IMR-90 (cell line): Measurements from ENCODE around the gene ONECUT2. TPM values are rescaled to one million over a fixed set of nuclear protein-coding genes. Genes with fewer than 3 reads are reported as not detected.

Source experiments
- ATAC-seq: fragments of 200-7000 bp; cut with Tn5 transposase; 2 replicates; pipeline ENCODE4 v1.9.1; 2020; ENCODE audit warnings: low read depth, mild to moderate bottlenecking, moderate library complexity
- BruUV-seq: library from RNA; stranded (reverse); fragments of 400-500 nt; replicated peaks from 2 replicates; lab custom pipeline; 2021; lab: Mats Ljungman, UMichigan
- CTCF ChIA-PET: fragments of 300-600 bp; formaldehyde crosslinking; extraction: SDS; loops from one replicate; lab custom pipeline; 2021; ENCODE audit warnings: antibody characterized with exemption; lab: Yijun Ruan, JAX
- POLR2A ChIA-PET: fragments of 300-600 bp; sonication (Branson Sonifier 250); formaldehyde crosslinking; loops from one replicate; lab custom pipeline; 2022; ENCODE audit warnings: antibody characterized with exemption; ENCODE audit not compliant: unreplicated experiment; lab: Charles Lee
- DNase-seq: peaks from one replicate; pipeline ENCODE4 v3.0.0; 2013
- H2AFZ ChIP-seq: replicated peaks from 2 replicates; pipeline ENCODE3; 2013; ENCODE audit warnings: low read length, mild to moderate bottlenecking; ENCODE audit not compliant: poor library complexity
- H2AK5ac ChIP-seq: 2 replicates; pipeline ENCODE4 v1.6.1; 2013; ENCODE audit warnings: low read depth, low read length, inconsistent platforms
- H2AK9ac ChIP-seq: replicated peaks from 2 replicates; pipeline ENCODE3; 2013; ENCODE audit warnings: mild to moderate bottlenecking, low read depth, low read length, moderate library complexity; ENCODE audit not compliant: poor library complexity
- H2BK120ac ChIP-seq: 2 replicates; pipeline ENCODE4 v1.6.1; 2013; ENCODE audit warnings: low read depth, low read length, inconsistent platforms
- H2BK15ac ChIP-seq: 3 replicates; pipeline ENCODE4 v1.6.1; 2013; ENCODE audit warnings: low read depth, low read length, inconsistent platforms
- H2BK20ac ChIP-seq: 2 replicates; pipeline ENCODE4 v1.6.1; 2013; ENCODE audit warnings: low read depth, mild to moderate bottlenecking, inconsistent platforms, low read length, moderate library complexity
- H2BK5ac ChIP-seq: 2 replicates; pipeline ENCODE4 v1.6.1; 2013; ENCODE audit warnings: mild to moderate bottlenecking, low read depth, low read length, inconsistent platforms; ENCODE audit not compliant: poor library complexity, severe bottlenecking
- H3K14ac ChIP-seq: replicated peaks from 2 replicates; pipeline ENCODE4 v1.6.1; 2013; ENCODE audit warnings: low read depth, low read length, inconsistent platforms
- H3K18ac ChIP-seq: 2 replicates; pipeline ENCODE4 v1.6.1; 2013; ENCODE audit warnings: low read depth, low read length, control low read depth
- H3K23ac ChIP-seq: 2 replicates; pipeline ENCODE4 v1.6.1; 2013; ENCODE audit warnings: low read depth, low read length, inconsistent platforms
- H3K27ac ChIP-seq: 2 replicates; pipeline ENCODE4 v1.5.1; 2013; ENCODE audit warnings: mild to moderate bottlenecking, control low read depth, low read length; ENCODE audit not compliant: insufficient read depth
- H3K27me3 ChIP-seq: 2 replicates; pipeline ENCODE4 v1.6.1; 2013; ENCODE audit warnings: low read length; ENCODE audit not compliant: control insufficient read depth, insufficient read depth
- H3K36me3 ChIP-seq: 2 replicates; pipeline ENCODE4 v1.6.1; 2013; ENCODE audit warnings: low read length, mixed read lengths; ENCODE audit not compliant: control insufficient read depth, insufficient read depth
- H3K4ac ChIP-seq: 2 replicates; pipeline ENCODE4 v1.6.1; 2013; ENCODE audit warnings: low read depth, low read length, inconsistent platforms
- H3K4me1 ChIP-seq: 2 replicates; pipeline ENCODE4 v1.6.1; 2013; ENCODE audit warnings: low read length, mixed read lengths; ENCODE audit not compliant: control insufficient read depth, insufficient read depth
- H3K4me2 ChIP-seq: 2 replicates; pipeline ENCODE4 v1.6.1; 2013; ENCODE audit warnings: low read depth, mild to moderate bottlenecking, control low read depth, low read length, moderate library complexity
- H3K4me3 ChIP-seq: 2 replicates; pipeline ENCODE4 v1.5.1; 2013; ENCODE audit warnings: low read depth, mild to moderate bottlenecking, control low read depth, low read length, moderate library complexity; ENCODE audit not compliant: insufficient read depth
- H3K56ac ChIP-seq: 2 replicates; pipeline ENCODE4 v1.6.1; 2013; ENCODE audit warnings: low read length, inconsistent platforms; ENCODE audit not compliant: insufficient read depth; ENCODE audit errors: extremely low read depth
- H3K79me1 ChIP-seq, 2 experiments: 2 replicates each; pipeline ENCODE4 v1.6.1; 2013; ENCODE audit warnings: low read length in 2 of 2, inconsistent platforms in 1 of 2, low read depth in 1 of 2
- H3K9ac ChIP-seq: 2 replicates; pipeline ENCODE4 v1.6.1; 2013; ENCODE audit warnings: low read depth, low read length, control low read depth
- H3K9me1 ChIP-seq: 2 replicates; pipeline ENCODE4 v1.6.1; 2013; ENCODE audit warnings: low read length, inconsistent platforms; ENCODE audit not compliant: insufficient read depth
- H3K9me3 ChIP-seq: 2 replicates; pipeline ENCODE4 v1.6.1; 2013; ENCODE audit warnings: low read length; ENCODE audit not compliant: control insufficient read depth, insufficient read depth
- H4K20me1 ChIP-seq: 2 replicates; pipeline ENCODE4 v1.6.1; 2013; ENCODE audit warnings: low read length, inconsistent platforms; ENCODE audit not compliant: insufficient read depth
- H4K5ac ChIP-seq: 2 replicates; pipeline ENCODE4 v1.6.1; 2013; ENCODE audit warnings: mild to moderate bottlenecking, low read depth, low read length, control low read depth
- H4K8ac ChIP-seq, 2 experiments: 2 replicates each; pipeline ENCODE4 v1.6.1; 2013; ENCODE audit warnings: low read depth in 2 of 2, low read length in 2 of 2, control low read depth in 1 of 2, inconsistent platforms in 1 of 2
- H4K91ac ChIP-seq: 2 replicates; pipeline ENCODE4 v1.6.1; 2013; ENCODE audit warnings: low read depth, low read length, inconsistent platforms; ENCODE audit not compliant: insufficient read depth
- CEBPB ChIP-seq: IDR thresholded peaks from 2 replicates; pipeline ENCODE4 v1.6.1; 2012; ENCODE audit warnings: low read depth, low read length, improper control_type of control experiment
- CHD1 ChIP-seq: IDR thresholded peaks from 2 replicates; pipeline ENCODE4 v1.6.1; 2012; ENCODE audit warnings: low read depth, low read length, improper control_type of control experiment
- CTCF ChIP-seq: conservative IDR thresholded peaks from 2 replicates; pipeline ENCODE4 v1.5.1; 2012; ENCODE audit warnings: mild to moderate bottlenecking, low read depth, low read length, improper control_type of control experiment
- MAZ ChIP-seq: IDR thresholded peaks from 2 replicates; pipeline ENCODE4 v1.6.1; 2012; ENCODE audit warnings: low read depth, mild to moderate bottlenecking, low read length, improper control_type of control experiment, moderate library complexity, borderline replicate concordance
- MXI1 ChIP-seq: IDR thresholded peaks from 2 replicates; pipeline ENCODE4 v1.6.1; 2012; ENCODE audit warnings: low read depth, mild to moderate bottlenecking, low read length, moderate library complexity, borderline replicate concordance
- NFE2L2 ChIP-seq: fragments of 150-350 bp; IDR thresholded peaks from 2 replicates; pipeline ENCODE4 v1.6.1; 2016; ENCODE audit warnings: low read depth, mild to moderate bottlenecking, low read length
- POLR2A ChIP-seq: IDR thresholded peaks from 2 replicates; pipeline ENCODE4 v1.6.1; 2012; ENCODE audit warnings: mild to moderate bottlenecking, low read depth, low read length
- RAD21 ChIP-seq: IDR thresholded peaks from 2 replicates; pipeline ENCODE4 v1.6.1; 2012; ENCODE audit warnings: low read length, improper control_type of control experiment
- RFX5 ChIP-seq: IDR thresholded peaks from 2 replicates; pipeline ENCODE4 v1.8.0; 2012; ENCODE audit warnings: low read depth, mild to moderate bottlenecking, low read length, moderate library complexity
- WGBS, 2 experiments: methylation state at CpG; one replicate each; pipeline versions ENCODE4 v1.1.5 to v1.1.7; 2013; ENCODE audit warnings: missing lambda C conversion rate in 2 of 2; ENCODE audit not compliant: insufficient read length in 1 of 2; ENCODE audit errors: extremely low coverage in 2 of 2; 5-methylcytosine and 5-hydroxymethylcytosine counted together
- dilution Hi-C: fragments of 300-500 bp; cut with HindIII; formaldehyde crosslinking; loops from one replicate; pipeline ENCODE4 v1.14.3; 2018; ENCODE audit warnings: low sequenced_read_pairs; ENCODE audit not compliant: unreplicated experiment
- in situ Hi-C: fragments of 300-500 bp; cut with MboI; formaldehyde crosslinking; loops from 3 replicates; pipeline ENCODE4 v1.14.3; 2019; ENCODE audit warnings: low sequenced_read_pairs, inconsistent platforms, mixed read lengths
- intact Hi-C: fragments of 100-400 bp; cut with micrococcal nuclease; formaldehyde crosslinking; loops from 2 replicates; pipeline ENCODE4 v1.10.0; 2022
- polyA plus RNA-seq, 3 experiments: library from polyadenylated mRNA; depleted of rRNA; stranded (reverse); fragments of >200 nt; gene quantifications; 2 replicates each; pipeline ENCODE4 v1.2.3, GENCODE V29; 2012; ENCODE audit warnings: low replicate concordance in 1 of 3
- total RNA-seq: library from RNA; depleted of rRNA; stranded (reverse); fragments of >200 nt; gene quantifications from 2 replicates; pipeline ENCODE4 v1.2.3, GENCODE V29; 2012

ONECUT2 gene
- total and polyA plus RNA-seq, 2 of the 4 experiments (the other 2 are of a cell fraction): under 0.01 to 0.02 TPM

- ATAC-seq (no peak; the same call in 1 of the 2 replicates), DNase-seq (peak; percentile 24)
- H2BK120ac ChIP-seq: no peak overlapping the region
- no peaks in the 10 kb centered on the region for H3K4me1 ChIP-seq
- no TSS peak for BruUV-seq
- no peak overlapping the region for H3K4me3 ChIP-seq
- H3K9ac ChIP-seq: no peak overlapping the region
- H4K8ac ChIP-seq: no peak overlapping the region
- no peaks in the 10 kb centered on the region for H3K79me1 ChIP-seq
- no peak overlapping the region for H3K56ac ChIP-seq
- H2AK9ac ChIP-seq: no peak overlapping the region
- intact Hi-C loops: no loop called here
- ChIA-PET CTCF (interaction anchor here (0.6 kb wide), 1 partner anchor 696 kb away, joined by 3 read pairs; no protein-coding TSS in a partner anchor), POLR2A (no interaction called here)
- H4K91ac ChIP-seq: no peak overlapping the region
- no peaks in the 10 kb centered on the region; the same call in 1 of the 2 replicates for H3K27me3 ChIP-seq
- H3K4me2 ChIP-seq: no peak overlapping the region
- no peak overlapping the region for H3K23ac ChIP-seq
- in situ Hi-C loops: no loop called here
- no peak overlapping the region for H3K4ac ChIP-seq
- H2AFZ ChIP-seq: no peak overlapping the region
- H2AK5ac ChIP-seq: no peak overlapping the region
- H2BK5ac ChIP-seq: no peak overlapping the region
- no peak overlapping the region for H4K5ac ChIP-seq
- no peak overlapping the region for H2BK15ac ChIP-seq
- H2BK20ac ChIP-seq: no peak overlapping the region
- no peak overlapping the region for H3K27ac ChIP-seq
- no peak overlapping the region for H3K14ac ChIP-seq
- no CpG with 5 or more reads among the region's 7 CpGs for WGBS, 2 experiments
- no peaks in the 10 kb centered on the region for H3K36me3 ChIP-seq
- no peak for TF ChIP-seq MAZ
- TF ChIP-seq CEBPB: no peak
- TF ChIP-seq MXI1: no peak
- no peak for TF ChIP-seq RAD21
- no peak for TF ChIP-seq POLR2A
- no peak for TF ChIP-seq NFE2L2
- no peak for TF ChIP-seq RFX5
- no peak for TF ChIP-seq CTCF
- TF ChIP-seq CHD1: no peak
- no peaks in the 10 kb centered on the region for H3K9me1 ChIP-seq
- no peak overlapping the region for H3K18ac ChIP-seq
- H4K20me1 ChIP-seq: no peaks in the 10 kb centered on the region
- dilution Hi-C loops: no loop called here
- H3K9me3 ChIP-seq: no peaks in the 10 kb centered on the region
These were observed 62.5 kb downstream of the ONECUT2 start for GRCh38 chr18:57497372-57498294.
